Activated effector memory CD4-positive, alpha-beta T cell treated with Interleukin-2 at 50 U/mL for 16 hours (primary cell): ENCODE data around the gene NBEAL2.
"Not testable (repeated sequence)": the region's sequence is repeated elsewhere in the genome, so short reads cannot be mapped to it uniquely, and the experiment has no call there.

Experiments used
- DNase-seq: peaks from one replicate; pipeline ENCODE4 v3.0.0-alpha.2; 2020

Gene NBEAL2

GRCh38 chr3:46962990-46963389, 16.5 kb upstream of the NBEAL2 start:
- no peak for DNase-seq

- not testable (repeated sequence) for DNase-seq
These were observed 15.4 kb upstream of the NBEAL2 start for GRCh38 chr3:46964038-46964590.

DNA sequence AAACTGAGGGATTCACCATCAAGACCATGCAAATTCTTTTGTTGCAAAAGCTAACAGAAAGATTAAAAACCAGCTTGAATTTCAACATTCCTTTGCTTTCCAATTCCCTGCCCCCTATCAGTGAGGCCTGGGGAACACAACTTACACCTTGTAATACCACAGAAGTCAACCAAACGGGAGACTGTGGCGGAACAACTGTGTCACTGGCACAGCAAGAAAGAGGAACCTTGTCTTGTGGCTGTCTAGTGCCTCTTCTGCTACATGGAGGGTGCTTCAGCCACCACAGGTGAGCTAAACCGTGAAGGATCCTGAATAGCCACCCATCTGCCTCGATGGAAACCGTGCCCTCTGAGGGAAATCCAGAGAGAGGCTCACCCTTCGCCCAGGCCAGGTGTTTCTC, 14.3 kb upstream of the NBEAL2 start:
- no peak for DNase-seq

- DNase-seq, result no peak
These were observed 12.7 kb upstream of the NBEAL2 start for GRCh38 chr3:46966811-46967210.

- DNase-seq, result no peak
These were observed 10.6 kb upstream of the NBEAL2 start for GRCh38 chr3:46968783-46969428.

DNA sequence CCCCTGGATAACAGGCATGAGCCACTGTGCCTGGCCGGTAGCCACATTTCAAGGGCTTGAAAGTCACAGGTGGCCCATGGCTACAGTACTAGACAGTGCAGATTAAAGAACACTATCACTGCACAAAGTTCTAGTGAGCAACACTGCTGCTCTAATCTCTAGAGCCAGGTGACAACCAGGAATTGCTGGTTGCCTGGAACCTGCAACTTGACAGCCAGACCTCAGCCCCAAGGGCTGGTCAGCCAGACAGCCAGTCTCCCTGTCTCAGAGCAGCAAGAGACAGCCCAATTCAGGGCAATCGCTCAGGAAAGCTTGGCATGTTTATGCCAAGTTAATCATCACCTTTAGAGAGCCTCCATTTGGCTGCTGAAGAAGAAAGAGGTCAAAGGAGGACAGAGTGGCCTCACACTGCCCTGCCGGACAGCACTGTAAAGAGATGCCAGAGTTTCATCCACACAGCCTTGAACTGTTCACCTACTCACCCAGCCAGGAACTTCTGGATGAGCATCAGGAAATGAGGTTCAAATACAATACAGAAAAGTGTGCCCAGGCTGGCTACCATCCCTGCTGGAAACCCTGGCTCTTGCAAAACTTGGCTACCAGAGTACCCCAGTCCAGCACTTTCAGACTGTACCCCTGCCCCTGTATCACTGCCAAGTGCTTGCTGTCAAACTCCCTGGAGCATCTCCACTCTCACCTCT, 8.9 kb upstream of the NBEAL2 start:
- DNase-seq, result no peak

DNA sequence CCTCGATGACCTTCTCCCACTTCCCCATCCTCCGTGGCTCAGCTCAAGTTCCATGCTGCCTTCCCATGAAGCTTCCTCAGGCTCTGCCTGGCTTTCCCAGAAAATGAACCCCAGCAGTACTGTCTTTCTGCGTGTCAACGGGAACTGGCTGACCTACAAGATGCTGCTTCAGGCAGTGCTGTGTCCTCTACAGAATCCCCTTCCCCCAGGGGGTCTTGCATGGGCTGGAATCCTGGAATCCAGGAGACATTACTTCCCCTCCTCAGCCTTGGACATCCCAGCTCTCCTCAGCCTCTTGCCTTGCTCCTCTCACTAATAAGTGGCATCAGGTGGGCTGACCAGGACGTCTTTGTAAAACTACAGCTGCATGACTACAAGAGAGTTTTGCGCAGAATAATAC, 8.3 kb upstream of the NBEAL2 start:
- DNase-seq, result no peak

DNA sequence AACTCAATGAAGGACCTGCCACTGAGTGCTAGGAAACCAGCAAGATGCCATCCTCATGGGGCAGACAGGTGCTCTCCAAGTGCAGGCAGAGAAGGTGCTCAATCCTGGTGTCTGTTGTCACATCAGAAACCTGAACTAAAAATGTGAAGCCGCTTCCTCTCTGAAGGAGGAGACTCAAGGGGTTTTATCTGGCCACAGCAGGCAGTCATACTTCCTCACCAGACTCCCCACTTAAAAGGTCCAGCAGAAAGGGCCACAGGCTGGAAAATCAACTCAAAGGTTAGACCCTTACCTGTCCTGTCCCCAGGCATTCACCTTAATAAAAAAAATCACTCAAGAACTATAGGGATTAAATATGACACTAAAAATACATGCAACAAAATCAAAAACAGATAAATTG, 7.7 kb upstream of the NBEAL2 start:
- no peak for DNase-seq

- DNase-seq, result no peak
These were observed 7.1 kb upstream of the NBEAL2 start for GRCh38 chr3:46972396-46972795.

GRCh38 chr3:46974421-46975171, 4.9 kb upstream of the NBEAL2 start:
- DNase-seq, result no peak

GRCh38 chr3:46976326-46977190, 2.9 kb upstream of the NBEAL2 start, which contains the start of gene CCDC12:
Gene CCDC12 (minus strand): TSS chr3:46976745. CDS start chr3:46976732, 13 bp downstream.
- peak; percentile 93 for DNase-seq

DNA sequence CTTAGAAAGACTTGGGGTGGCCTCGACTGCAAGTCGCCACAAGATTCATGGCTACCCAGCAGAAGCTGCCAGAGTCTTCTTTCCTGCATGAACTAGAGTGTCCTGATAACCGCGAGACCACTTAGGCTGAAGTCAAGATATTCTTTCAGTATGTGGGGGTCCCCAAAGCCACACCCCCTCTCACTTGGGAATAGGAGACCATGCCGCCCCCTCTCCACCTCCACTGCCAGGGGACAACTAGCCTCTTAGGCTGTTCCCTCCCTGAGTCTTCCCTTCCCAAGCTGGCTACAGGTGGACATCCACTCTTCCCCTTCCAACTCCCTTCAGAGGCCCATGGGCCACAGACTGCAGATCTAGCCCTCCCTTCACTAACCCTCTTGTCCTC, 1.7 kb upstream of the NBEAL2 start:
- no peak for DNase-seq

DNA sequence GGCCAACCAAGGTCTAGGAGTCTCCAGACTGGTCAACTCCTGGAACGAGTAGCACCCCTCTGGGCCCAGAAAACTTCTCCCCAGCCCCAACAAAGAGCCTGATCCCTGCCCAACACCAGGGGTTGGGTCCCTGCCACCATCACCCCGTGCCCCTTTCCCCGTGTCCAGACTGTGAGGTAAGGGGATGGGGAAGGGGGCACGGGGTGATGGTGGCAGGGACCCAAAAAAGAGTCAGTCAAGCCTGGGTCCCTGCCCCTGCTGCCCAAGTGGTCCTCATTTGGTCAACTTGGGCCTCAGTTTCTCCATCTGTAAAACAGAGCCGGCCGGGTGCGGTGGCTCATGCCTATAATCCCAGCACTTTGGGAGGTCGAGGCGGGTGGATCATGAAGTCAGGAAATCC, 1.1 kb upstream of the NBEAL2 start:
- no peak for DNase-seq

DNA sequence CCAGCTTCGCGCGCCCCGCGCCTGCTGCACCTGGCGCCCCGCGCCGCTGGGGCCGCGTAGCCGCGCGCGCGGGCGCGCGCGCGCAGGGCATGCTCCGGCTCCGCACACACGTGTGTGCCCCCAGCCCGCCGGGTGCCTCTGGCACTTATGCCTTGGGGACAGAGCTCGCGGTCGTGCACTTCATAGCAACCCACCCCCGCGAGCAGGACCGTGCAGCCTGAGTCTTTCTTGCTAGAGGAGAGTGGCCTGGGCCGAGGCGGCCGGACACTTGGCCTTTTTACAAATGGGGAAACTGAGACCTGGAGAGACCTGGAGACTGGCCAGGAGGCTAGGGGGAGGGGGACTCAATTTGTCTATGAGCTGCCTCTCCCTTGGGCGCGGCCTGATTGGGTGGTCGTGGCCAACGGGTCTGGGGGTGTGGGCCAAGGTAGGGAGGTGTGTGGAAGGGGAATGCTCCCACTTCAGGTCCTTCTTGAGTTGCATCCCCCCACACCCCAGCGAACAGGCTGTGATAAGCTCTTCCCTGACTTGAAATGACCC, 562 bp downstream of the NBEAL2 start:
- no peak for DNase-seq

DNA sequence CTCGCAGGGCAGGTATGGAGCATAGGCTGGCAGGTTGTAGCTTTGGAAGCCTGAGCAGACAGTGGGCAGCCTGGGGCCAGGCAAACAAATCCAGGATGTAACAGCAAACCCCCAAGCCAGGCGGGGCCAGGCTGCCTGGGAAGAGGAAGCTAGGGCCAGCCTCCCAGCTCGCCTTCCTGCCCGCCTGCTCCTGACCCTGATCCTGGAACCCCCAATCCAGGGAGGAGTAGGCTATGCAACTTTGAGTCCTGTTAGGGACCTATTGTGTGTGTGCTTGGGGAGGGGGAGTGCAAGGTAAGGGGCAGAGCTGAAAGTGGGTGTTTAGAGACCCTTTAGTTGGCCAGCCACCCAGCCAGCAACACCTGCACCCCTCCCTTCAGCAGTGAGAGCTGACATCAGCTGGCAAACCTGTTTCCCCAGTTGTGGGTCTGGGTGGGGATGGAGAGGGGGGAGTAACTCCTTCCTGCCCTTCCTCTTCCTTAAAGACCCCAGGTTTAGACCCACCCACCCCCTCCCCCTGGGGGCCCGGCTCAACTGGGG, 2.5 kb downstream of the NBEAL2 start:
- DNase-seq, result no peak

- no peak for DNase-seq
These were observed 3.1 kb downstream of the NBEAL2 start for GRCh38 chr3:46982546-46982945.

GRCh38 chr3:46984591-46985459, 5.4 kb downstream of the NBEAL2 start:
- DNase-seq, result no peak

GRCh38 chr3:46985588-46985987, 6.1 kb downstream of the NBEAL2 start:
- no peak for DNase-seq

DNA sequence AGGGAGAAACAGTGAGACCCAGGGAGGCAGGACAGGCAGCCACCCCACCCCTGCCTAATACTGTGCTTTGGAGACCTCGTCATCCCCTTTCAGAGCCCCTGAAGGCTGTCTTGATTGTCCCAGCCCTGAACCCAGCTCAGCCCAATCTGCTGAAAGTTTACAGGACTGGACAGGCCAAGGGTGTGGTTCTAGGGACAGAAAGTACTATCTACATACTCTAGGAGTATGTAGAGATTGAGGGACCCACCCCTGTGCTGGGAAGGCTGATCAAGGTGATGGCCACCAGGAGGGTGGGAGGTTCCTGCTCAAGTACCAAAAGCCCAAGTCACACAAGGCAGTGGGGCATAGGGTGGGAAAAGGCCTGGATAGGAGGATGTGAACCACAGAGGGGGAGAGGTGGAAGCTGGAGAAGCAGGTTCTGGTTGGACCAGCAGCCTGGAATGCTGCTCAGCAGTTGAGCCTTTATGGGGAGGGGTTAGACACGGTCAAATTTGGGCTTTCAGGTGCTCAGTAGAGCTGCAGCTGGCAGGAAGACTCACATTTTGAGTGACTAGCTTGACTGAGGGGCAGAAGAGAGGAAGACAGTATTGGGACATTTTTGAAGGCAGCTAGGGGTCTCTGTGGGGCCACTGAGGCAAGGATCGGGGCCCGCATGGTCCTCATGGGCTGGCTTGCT, 6.7 kb downstream of the NBEAL2 start:
- DNase-seq, result no peak

- no peak for DNase-seq
These were observed 7.4 kb downstream of the NBEAL2 start for GRCh38 chr3:46986782-46987310.
